Hepatocyte (in vitro differentiated cells): Measurements from ENCODE around the gene MS4A15. TPM values are rescaled to one million over a fixed set of nuclear protein-coding genes. Genes with fewer than 3 reads are reported as not detected.

Experiments
- DNase-seq: peaks from one replicate; pipeline ENCODE4 v3.0.0-alpha.2; 2016; ENCODE audit warnings: low spot score
- H2AFZ ChIP-seq: fragments of 200-600 bp; sonication (generic); 2 replicates; pipeline ENCODE4 v1.6.0; 2016; ENCODE audit warnings: antibody characterized with exemption, mild to moderate bottlenecking
- H3K27ac ChIP-seq: fragments of 200-600 bp; sonication (generic); 2 replicates; pipeline ENCODE4 v1.5.1; 2016; ENCODE audit warnings: mild to moderate bottlenecking
- H3K27me3 ChIP-seq: fragments of 200-600 bp; sonication (generic); 2 replicates; pipeline ENCODE4 v1.6.1; 2016
- H3K36me3 ChIP-seq: fragments of 200-600 bp; sonication (generic); replicated peaks from 2 replicates; pipeline ENCODE4 v1.5.1; 2016; ENCODE audit warnings: low read depth; ENCODE audit not compliant: insufficient read depth
- H3K4me1 ChIP-seq: fragments of 200-600 bp; sonication (generic); 2 replicates; pipeline ENCODE4 v1.5.1; 2016; ENCODE audit warnings: mild to moderate bottlenecking, moderate library complexity; ENCODE audit not compliant: insufficient read depth
- H3K4me2 ChIP-seq: fragments of 200-600 bp; sonication (generic); 2 replicates; pipeline ENCODE4 v1.6.0; 2016
- H3K4me3 ChIP-seq: fragments of 200-600 bp; sonication (generic); 2 replicates; pipeline ENCODE4 v1.5.1; 2016; ENCODE audit warnings: mild to moderate bottlenecking
- H3K79me2 ChIP-seq: fragments of 200-600 bp; sonication (generic); 2 replicates; pipeline ENCODE4 v1.6.0; 2017; ENCODE audit warnings: mild to moderate bottlenecking
- H3K9me2 ChIP-seq: fragments of 200-600 bp; sonication (generic); replicated peaks from 2 replicates; pipeline ENCODE4 v1.6.0; 2017; ENCODE audit warnings: mild to moderate bottlenecking; ENCODE audit not compliant: insufficient read depth
- H3K9me3 ChIP-seq: fragments of 200-600 bp; sonication (generic); 2 replicates; pipeline ENCODE4 v1.5.1; 2016; ENCODE audit warnings: low read depth, mild to moderate bottlenecking
- H4K20me1 ChIP-seq: fragments of 200-600 bp; sonication (generic); 2 replicates; pipeline ENCODE4 v1.6.0; 2016; ENCODE audit warnings: mild to moderate bottlenecking; ENCODE audit not compliant: insufficient read depth, poor library complexity, severe bottlenecking
- CTCF ChIP-seq: fragments of 200-600 bp; sonication (generic); IDR thresholded peaks from 2 replicates; pipeline ENCODE4 v1.5.1; 2016; ENCODE audit warnings: antibody characterized with exemption, mild to moderate bottlenecking; ENCODE audit not compliant: poor library complexity
- EZH2 ChIP-seq: fragments of 200-600 bp; sonication (generic); IDR thresholded peaks from 2 replicates; pipeline ENCODE4 v1.6.1; 2016; ENCODE audit warnings: antibody characterized with exemption, mild to moderate bottlenecking, borderline replicate concordance
- EZH2phosphoT487 ChIP-seq: fragments of 200-600 bp; sonication (generic); IDR thresholded peaks from one replicate; pipeline ENCODE4 v1.6.1; 2018; ENCODE audit warnings: antibody characterized with exemption, mild to moderate bottlenecking, low read depth, moderate library complexity; ENCODE audit not compliant: unreplicated experiment, severe bottlenecking
- WGBS: methylation state at CpG from one replicate; pipeline ENCODE4 v1.1.6; 2016; ENCODE audit warnings: low lambda C conversion rate; ENCODE audit errors: missing lambda C conversion rate; 5-methylcytosine and 5-hydroxymethylcytosine counted together
- polyA plus RNA-seq: library from polyadenylated mRNA; unstranded; fragments of >200 nt; fragmentation: Nextera tagmentation; extraction: Ambion mirVana; gene quantifications from 2 replicates; pipeline ENCODE4 v1.2.1, GENCODE V29; 2016
- total RNA-seq: library from RNA; depleted of rRNA; stranded (reverse); fragments of >200 nt; gene quantifications from 2 replicates; pipeline ENCODE4 v1.2.3, GENCODE V29; 2014

MS4A15 gene
- total and polyA plus RNA-seq, 2 experiments from 2014 or later, result 1.1 to 4.3 TPM

GRCh38 chr11:60810569-60810968 lies 53.9 kb downstream of the MS4A15 start:
- Histone ChIP-seq H3K27me3 (no peaks in the 10 kb centered on the region), H3K4me1 (no peaks in the 10 kb centered on the region), H3K4me3 (no peak overlapping the region), H3K36me3 (no peaks in the 10 kb centered on the region), H3K9me2 (no peaks in the 10 kb centered on the region), H2AFZ (no peak overlapping the region), H3K9me3 (no peaks in the 10 kb centered on the region), H3K27ac (no peak overlapping the region), H4K20me1 (no peaks in the 10 kb centered on the region), H3K4me2 (no peak overlapping the region), H3K79me2 (no peaks in the 10 kb centered on the region)
- TF ChIP-seq EZH2 (no peak), CTCF (no peak)
- no peak for DNase-seq
- WGBS, result 69% methylated on average over 7 of the region's 8 CpGs

- WGBS, result 85% methylated on average over 1 of the region's 1 CpG
- Histone ChIP-seq H3K4me2 (no peak overlapping the region), H3K4me3 (no peak overlapping the region), H2AFZ (no peak overlapping the region), H3K36me3 (no peaks in the 10 kb centered on the region), H3K79me2 (no peaks in the 10 kb centered on the region), H3K4me1 (no peaks in the 10 kb centered on the region), H3K27ac (no peak overlapping the region), H3K9me3 (peaks cover 2% of the 10 kb centered on the region), H4K20me1 (no peaks in the 10 kb centered on the region), H3K27me3 (no peaks in the 10 kb centered on the region), H3K9me2 (no peaks in the 10 kb centered on the region)
- TF ChIP-seq EZH2 (no peak), EZH2phosphoT487 (no peak), CTCF (no peak)
- DNase-seq, result no peak
Observed at GRCh38 chr11:60813324-60813723, 56.7 kb downstream of the MS4A15 start.

DNA sequence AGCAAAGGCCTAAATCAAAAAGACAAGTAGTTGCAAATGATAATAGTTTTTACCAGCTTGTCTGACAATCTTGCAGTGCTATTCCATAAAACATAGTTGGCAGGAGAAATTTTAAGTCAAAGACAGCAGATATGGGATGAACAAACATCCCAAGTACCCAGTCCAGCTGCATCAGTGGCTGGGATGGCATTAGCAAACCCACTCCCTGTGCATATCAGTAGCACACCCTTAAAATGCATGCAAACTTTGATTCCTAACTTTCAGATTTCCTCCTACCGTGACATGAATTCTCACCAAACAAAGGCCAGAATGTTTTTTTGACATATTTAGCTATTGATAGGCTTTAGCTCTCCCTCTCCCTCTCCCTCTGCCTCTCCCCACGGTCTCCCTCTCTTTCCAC lies 57.4 kb downstream of the MS4A15 start:
- H3K9me2 ChIP-seq, result no peaks in the 10 kb centered on the region
- 100% methylated on average over 1 of the region's 2 CpGs for WGBS
- no peak overlapping the region for H3K4me2 ChIP-seq
- H3K79me2 ChIP-seq, result no peaks in the 10 kb centered on the region
- no peaks in the 10 kb centered on the region for H4K20me1 ChIP-seq
- H3K27ac ChIP-seq, result no peak overlapping the region
- DNase-seq, result no peak
- H2AFZ ChIP-seq, result no peak overlapping the region
- TF ChIP-seq CTCF, result no peak
- no peak for TF ChIP-seq EZH2
- TF ChIP-seq EZH2phosphoT487, result no peak
- H3K9me3 ChIP-seq, result peaks cover 2% of the 10 kb centered on the region
- no peaks in the 10 kb centered on the region for H3K36me3 ChIP-seq
- no peaks in the 10 kb centered on the region for H3K4me1 ChIP-seq
- H3K27me3 ChIP-seq, result no peaks in the 10 kb centered on the region
- no peak overlapping the region for H3K4me3 ChIP-seq

DNA sequence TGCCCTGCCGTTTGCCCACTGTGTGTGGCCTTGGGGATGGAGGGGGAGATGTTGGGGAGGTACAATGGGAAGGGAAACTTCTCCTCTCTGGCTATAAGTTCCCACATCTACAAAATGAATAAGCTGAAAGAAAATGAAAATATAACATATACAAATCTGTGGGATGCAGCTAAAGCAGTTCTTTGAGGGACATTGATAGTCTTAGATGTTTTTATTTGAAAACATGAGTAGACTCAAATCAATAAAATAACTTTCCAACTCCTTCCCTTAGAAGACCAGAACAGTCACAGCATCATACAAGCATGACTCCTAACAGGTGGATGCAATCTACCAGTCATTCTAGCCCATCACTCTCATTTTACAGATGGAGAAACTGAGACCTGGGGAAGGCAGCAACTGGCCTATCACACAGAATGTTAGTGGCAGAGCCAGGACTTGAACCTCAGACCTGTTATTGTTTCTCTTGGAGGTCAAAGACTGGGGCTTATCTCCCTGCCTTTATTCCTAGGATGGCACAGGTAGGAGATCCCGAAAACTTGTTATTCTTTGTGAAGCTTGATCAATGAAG lies 60.0 kb downstream of the MS4A15 start:
- 89% methylated on average over 2 of the region's 2 CpGs for WGBS
- H3K4me3 ChIP-seq, result no peak overlapping the region
- H4K20me1 ChIP-seq, result no peaks in the 10 kb centered on the region
- TF ChIP-seq CTCF (no peak), EZH2phosphoT487 (no peak), EZH2 (no peak)
- H3K36me3 ChIP-seq, result no peaks in the 10 kb centered on the region
- no peak for DNase-seq
- H3K9me2 ChIP-seq, result no peaks in the 10 kb centered on the region
- H3K4me2 ChIP-seq, result no peak overlapping the region
- H3K27me3 ChIP-seq, result no peaks in the 10 kb centered on the region
- H3K4me1 ChIP-seq, result no peaks in the 10 kb centered on the region
- no peak overlapping the region for H3K27ac ChIP-seq
- H3K79me2 ChIP-seq, result no peaks in the 10 kb centered on the region
- peaks cover 2% of the 10 kb centered on the region for H3K9me3 ChIP-seq
- H2AFZ ChIP-seq, result no peak overlapping the region
